ENCODE results near the gene PICALM.

The PICALM gene

DNA sequence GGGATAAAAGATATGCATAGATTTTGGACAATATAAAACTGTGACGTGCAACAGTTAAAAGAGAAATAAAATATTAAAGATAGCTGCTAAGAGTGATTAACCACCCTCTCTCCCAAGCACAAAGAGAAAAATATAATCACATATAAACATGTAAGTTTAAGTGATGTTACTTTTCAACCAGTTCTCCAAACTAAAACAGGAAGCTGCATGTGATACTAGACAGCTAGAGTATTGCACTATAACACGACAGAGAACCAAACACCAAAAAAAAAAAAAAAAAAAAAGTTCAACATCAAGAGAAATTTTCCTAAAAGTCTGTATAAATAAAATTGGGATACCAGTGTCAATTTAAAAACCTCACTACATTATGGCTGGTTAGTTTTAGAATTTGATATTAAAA, 79.1 kb downstream of the PICALM start:
- Histone ChIP-seq H3K36me3 (ENCODE audit: low read depth) (peaks cover 76% of the 10 kb centered on the region), H3K27me3 (ENCODE audit: insufficient read depth, poor library complexity, severe bottlenecking) (no peaks in the 10 kb centered on the region)
- ATAC-seq (ENCODE audit: low read depth), result no peak

DNA sequence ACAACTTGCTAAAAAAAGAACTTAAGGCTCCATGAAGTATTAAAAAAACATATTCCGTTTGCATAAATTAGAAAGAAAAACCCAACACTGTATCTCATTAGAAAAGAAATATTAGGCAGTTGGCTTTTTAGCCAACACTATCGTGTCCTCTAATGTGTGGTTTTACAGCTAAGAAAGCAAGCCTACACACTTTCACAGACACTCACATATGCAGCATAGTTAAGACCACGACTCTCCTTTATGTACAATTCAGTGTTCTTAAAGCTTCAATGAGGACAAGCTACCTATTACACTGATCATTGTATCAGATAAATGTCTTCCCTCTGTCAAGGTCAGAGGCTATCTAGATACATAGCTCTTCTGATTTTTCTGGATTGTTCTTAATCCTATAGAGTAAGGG, 80.1 kb downstream of the PICALM start:
- peaks cover 76% of the 10 kb centered on the region for H3K36me3 ChIP-seq (ENCODE audit: low read depth)
- H3K4me1 ChIP-seq (ENCODE audit: insufficient read depth, poor library complexity, severe bottlenecking), result no peaks in the 10 kb centered on the region
- no peaks in the 10 kb centered on the region for H3K9me3 ChIP-seq (ENCODE audit: severe bottlenecking)
- TF ChIP-seq, protein P1, sequence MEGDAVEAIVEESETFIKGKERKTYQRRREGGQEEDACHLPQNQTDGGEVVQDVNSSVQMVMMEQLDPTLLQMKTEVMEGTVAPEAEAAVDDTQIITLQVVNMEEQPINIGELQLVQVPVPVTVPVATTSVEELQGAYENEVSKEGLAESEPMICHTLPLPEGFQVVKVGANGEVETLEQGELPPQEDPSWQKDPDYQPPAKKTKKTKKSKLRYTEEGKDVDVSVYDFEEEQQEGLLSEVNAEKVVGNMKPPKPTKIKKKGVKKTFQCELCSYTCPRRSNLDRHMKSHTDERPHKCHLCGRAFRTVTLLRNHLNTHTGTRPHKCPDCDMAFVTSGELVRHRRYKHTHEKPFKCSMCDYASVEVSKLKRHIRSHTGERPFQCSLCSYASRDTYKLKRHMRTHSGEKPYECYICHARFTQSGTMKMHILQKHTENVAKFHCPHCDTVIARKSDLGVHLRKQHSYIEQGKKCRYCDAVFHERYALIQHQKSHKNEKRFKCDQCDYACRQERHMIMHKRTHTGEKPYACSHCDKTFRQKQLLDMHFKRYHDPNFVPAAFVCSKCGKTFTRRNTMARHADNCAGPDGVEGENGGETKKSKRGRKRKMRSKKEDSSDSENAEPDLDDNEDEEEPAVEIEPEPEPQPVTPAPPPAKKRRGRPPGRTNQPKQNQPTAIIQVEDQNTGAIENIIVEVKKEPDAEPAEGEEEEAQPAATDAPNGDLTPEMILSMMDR (IDR thresholded peaks at IDR 0.05; ENCODE audit: poor library complexity, severe bottlenecking), result no peak
- no peak overlapping the region for H3K27ac ChIP-seq (ENCODE audit: poor library complexity, severe bottlenecking)
- H3K27me3 ChIP-seq (ENCODE audit: insufficient read depth, poor library complexity, severe bottlenecking), result no peaks in the 10 kb centered on the region
- ATAC-seq (ENCODE audit: low read depth) (no peak), DNase-seq (ENCODE audit: low spot score) (no peak)
- H3K4me3 ChIP-seq (ENCODE audit: severe bottlenecking), result no peak overlapping the region

More for the DNA sequence above, 79.1 kb downstream of the PICALM start:
- Histone ChIP-seq H3K4me3 (ENCODE audit: severe bottlenecking) (no peak overlapping the region), H3K27ac (ENCODE audit: poor library complexity, severe bottlenecking) (no peak overlapping the region), H3K9me3 (ENCODE audit: severe bottlenecking) (no peaks in the 10 kb centered on the region), H3K4me1 (ENCODE audit: insufficient read depth, poor library complexity, severe bottlenecking) (no peaks in the 10 kb centered on the region)
- TF ChIP-seq, protein P1 (IDR thresholded peaks at IDR 0.05; ENCODE audit: poor library complexity, severe bottlenecking), result no peak
- no peak for DNase-seq (ENCODE audit: low spot score)

DNA sequence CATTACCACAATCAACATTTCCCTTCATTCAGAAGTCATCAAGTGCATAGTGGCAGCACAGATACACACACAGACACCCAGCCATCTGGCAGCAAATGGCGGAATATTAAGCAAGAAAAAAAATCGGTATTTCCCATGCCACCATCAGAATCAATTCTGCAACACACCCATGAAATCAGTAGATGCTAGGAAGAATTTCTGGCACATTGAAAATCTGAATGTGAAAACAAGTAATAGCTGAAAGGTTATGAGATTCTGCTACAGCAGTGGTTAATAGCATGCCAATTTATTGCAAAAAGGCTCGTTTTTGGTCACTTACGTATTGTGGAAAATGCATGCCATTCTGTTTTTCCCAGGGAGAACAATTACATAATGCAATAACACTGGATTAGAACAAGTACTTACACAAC, 91.1 kb downstream of the PICALM start:
- H3K36me3 ChIP-seq (ENCODE audit: low read depth), result peaks cover 91% of the 10 kb centered on the region

DNA sequence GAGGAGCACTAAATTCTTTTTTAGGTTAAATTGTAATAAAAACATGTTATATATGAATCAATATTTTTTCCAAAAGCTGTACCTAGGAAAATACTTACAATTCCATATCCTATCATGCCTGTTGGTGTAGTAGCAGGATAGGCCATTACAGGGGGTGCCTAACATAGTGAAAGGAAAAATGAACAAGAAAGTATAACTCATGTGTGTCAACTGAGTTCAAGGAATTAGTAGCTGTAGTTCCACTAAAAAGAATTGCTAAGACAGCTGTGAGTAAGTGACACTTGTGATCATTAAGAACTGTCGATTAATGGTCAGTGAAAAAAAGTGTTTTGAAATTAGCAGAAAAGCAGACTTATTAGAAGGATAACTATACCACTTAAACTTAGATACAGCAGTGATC, 92.4 kb downstream of the PICALM start:
- H3K4me3 ChIP-seq (ENCODE audit: severe bottlenecking), result no peak overlapping the region
- TF ChIP-seq, protein P1 (IDR thresholded peaks at IDR 0.05; ENCODE audit: poor library complexity, severe bottlenecking), result no peak
- H3K4me1 ChIP-seq (ENCODE audit: insufficient read depth, poor library complexity, severe bottlenecking), result no peaks in the 10 kb centered on the region
- H3K27me3 ChIP-seq (ENCODE audit: insufficient read depth, poor library complexity, severe bottlenecking), result no peaks in the 10 kb centered on the region
- H3K9me3 ChIP-seq (ENCODE audit: severe bottlenecking), result no peaks in the 10 kb centered on the region
- H3K36me3 ChIP-seq (ENCODE audit: low read depth), result peaks cover 90% of the 10 kb centered on the region
- DNase-seq (ENCODE audit: low spot score) (no peak), ATAC-seq (ENCODE audit: low read depth) (no peak)
- no peak overlapping the region for H3K27ac ChIP-seq (ENCODE audit: poor library complexity, severe bottlenecking)

More for the DNA sequence above, 91.1 kb downstream of the PICALM start:
- TF ChIP-seq, protein P1 (IDR thresholded peaks at IDR 0.05; ENCODE audit: poor library complexity, severe bottlenecking), result no peak
- no peak overlapping the region for H3K27ac ChIP-seq (ENCODE audit: poor library complexity, severe bottlenecking)
- H3K4me1 ChIP-seq (ENCODE audit: insufficient read depth, poor library complexity, severe bottlenecking), result no peaks in the 10 kb centered on the region
- H3K27me3 ChIP-seq (ENCODE audit: insufficient read depth, poor library complexity, severe bottlenecking), result no peaks in the 10 kb centered on the region
- no peak for ATAC-seq (ENCODE audit: low read depth)
- H3K9me3 ChIP-seq (ENCODE audit: severe bottlenecking), result no peaks in the 10 kb centered on the region
- no peak overlapping the region for H3K4me3 ChIP-seq (ENCODE audit: severe bottlenecking)
- DNase-seq (ENCODE audit: low spot score), result no peak

DNA sequence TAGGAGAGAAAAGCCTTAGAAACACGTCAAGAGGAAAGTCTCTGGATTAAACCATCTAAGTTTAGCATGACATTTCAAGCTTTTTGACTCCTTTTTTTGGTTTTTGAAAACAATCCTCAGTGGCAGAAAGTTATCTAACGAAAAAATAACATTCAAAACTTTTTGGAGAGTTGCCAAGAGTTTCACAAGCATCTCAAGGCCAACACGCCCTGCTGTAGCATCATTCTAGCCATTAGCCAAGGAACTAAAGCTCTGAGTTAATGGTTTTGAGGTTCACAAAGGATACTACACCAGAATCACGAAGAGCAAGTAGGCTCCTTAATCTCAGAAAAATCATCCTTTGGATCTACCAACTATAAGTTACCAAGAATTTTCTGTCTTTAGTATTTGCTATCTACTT, 94.8 kb downstream of the PICALM start:
- Histone ChIP-seq H3K9me3 (ENCODE audit: severe bottlenecking) (no peaks in the 10 kb centered on the region), H3K4me1 (ENCODE audit: insufficient read depth, poor library complexity, severe bottlenecking) (no peaks in the 10 kb centered on the region), H3K27ac (ENCODE audit: poor library complexity, severe bottlenecking) (no peak overlapping the region), H3K4me3 (ENCODE audit: severe bottlenecking) (no peak overlapping the region), H3K27me3 (ENCODE audit: insufficient read depth, poor library complexity, severe bottlenecking) (no peaks in the 10 kb centered on the region), H3K36me3 (ENCODE audit: low read depth) (peaks cover 92% of the 10 kb centered on the region)
- ATAC-seq (ENCODE audit: low read depth), result no peak
- DNase-seq (ENCODE audit: low spot score), result no peak
- TF ChIP-seq, protein P1 (IDR thresholded peaks at IDR 0.05; ENCODE audit: poor library complexity, severe bottlenecking), result no peak

Measured in RWPE2 (cell line).